Measurements from ENCODE around the gene RPS27L. TPM values are rescaled to one million over a fixed set of nuclear protein-coding genes. Genes with fewer than 3 reads are reported as not detected.

RPS27L gene
- total and polyA plus RNA-seq, 2 of the 8 experiments (the other 6 are each of a cell fraction or from before 2014, with no cell fraction given), result 115 to 143 TPM

GRCh38 chr15:63188926-63189871, 31.9 kb upstream of the RPS27L start, which contains the start of gene RAB8B:
Gene RAB8B, plus strand, starts transcription at chr15:63189606. Its CDS starts 19 bp downstream, at chr15:63189625.
- Histone ChIP-seq H2BK120ac (replicated peaks; ENCODE audit: low read depth, low read length) (no peak within 1 kb of the TSS), H3K56ac (replicated peaks; ENCODE audit: insufficient read length, low read depth, low read length) (peak within 1 kb of the TSS; percentile 77), H4K8ac (ENCODE audit: extremely low read depth, insufficient read depth, low read length) (peak within 1 kb of the TSS; percentile 85; the same call in 1 of the 2 replicates), H4K20me1 (replicated peaks in 1 of 2; ENCODE audit: control insufficient read depth in 1 of 2, insufficient read depth in 2 of 2, low read length in 2 of 2) (peaks cover 0 to 2% of the 10 kb centered on the region in 2 experiments), H3K9ac (replicated peaks in 1 of 4; ENCODE audit: extremely low read depth in 1 of 4, low read depth in 3 of 4, low read length in 3 of 4) (peak within 1 kb of the TSS; percentile 37 to 75 (median 74)), H2AK5ac (ENCODE audit: low read depth, low read length) (no peak within 1 kb of the TSS), H2BK15ac (ENCODE audit: low read length) (no peak within 1 kb of the TSS), H2BK12ac (ENCODE audit: low read depth, low read length) (no peak within 1 kb of the TSS), H3K27ac (ENCODE audit: low read depth, low read length) (peak within 1 kb of the TSS; percentile 51), H3K9me3 (ENCODE audit: insufficient read depth in 2 of 2, low read depth in 1 of 2, low read length in 1 of 2) (no peaks in the 10 kb centered on the region), H4K91ac (replicated peaks; ENCODE audit: insufficient read length, low read length) (peak within 1 kb of the TSS; percentile 80), H4K5ac (ENCODE audit: insufficient read length, low read depth, low read length) (peak within 1 kb of the TSS; percentile 97), H3K27me3 (replicated peaks in 1 of 4; ENCODE audit: control insufficient read depth in 3 of 4, extremely low read depth in 1 of 4, insufficient read depth in 3 of 4, low read length in 3 of 4) (no peaks in the 10 kb centered on the region), H3K4me3 (ENCODE audit: extremely low read depth in 1 of 4, insufficient read depth in 2 of 4, low read depth in 3 of 4, low read length in 4 of 4) (peak within 1 kb of the TSS; percentile 72 to 96 (median 79)), H3K79me1 (ENCODE audit: low read depth, low read length) (no peaks in the 10 kb centered on the region; the same call in 1 of the 2 replicates), H3K4ac (replicated peaks; ENCODE audit: insufficient read length, low read depth, low read length) (no peak within 1 kb of the TSS), H2AFZ (ENCODE audit: low read length) (peak within 1 kb of the TSS; percentile 87), H3K79me2 (ENCODE audit: control insufficient read depth in 1 of 2, insufficient read depth in 2 of 2, low read length in 2 of 2) (peaks cover 6 to 43% of the 10 kb centered on the region in 2 experiments), H3K4me1 (replicated peaks in 1 of 4; ENCODE audit: control insufficient read depth in 3 of 4, insufficient read depth in 4 of 4, low read length in 3 of 4) (peaks cover 0 to 2% (median 0%) of the 10 kb centered on the region in 4 experiments; a peak in 2 of 7 replicates), H2BK20ac (ENCODE audit: low read length) (no peak within 1 kb of the TSS), H3K18ac (ENCODE audit: extremely low read depth, low read length) (peak within 1 kb of the TSS; percentile 93), H3K4me2 (ENCODE audit: insufficient read depth in 1 of 2, low read depth in 2 of 2, low read length in 2 of 2) (peak within 1 kb of the TSS; percentile 90 to 99), H3K23me2 (ENCODE audit: low read depth, low read length) (peaks cover 6% of the 10 kb centered on the region; the same call in 1 of the 2 replicates), H3K36me3 (ENCODE audit: control insufficient read depth in 2 of 4, insufficient read depth in 4 of 4, low read length in 3 of 4) (no peaks in the 10 kb centered on the region), H3K23ac (ENCODE audit: insufficient read length) (no peak within 1 kb of the TSS), H3K14ac (ENCODE audit: insufficient read length) (peak within 1 kb of the TSS; percentile 55), H2BK5ac (ENCODE audit: low read depth, low read length) (peak within 1 kb of the TSS; percentile 29; the same call in 1 of the 2 replicates)
- DNase-seq (ENCODE audit: low read depth in 1 of 2, low spot score in 2 of 2) (peak; percentile 86 to 98), FAIRE-seq (no peak)
- CTCF ChIA-PET (ENCODE audit: partially characterized antibody), result interaction anchor here (0.9 to 1.2 kb wide), 2 partner anchors 13 to 16 kb away, joined by 3 to 4 read pairs; no protein-coding TSS in a partner anchor
- WGBS, 2 experiments (ENCODE audit: extremely low coverage in 1 of 2, insufficient coverage in 1 of 2, insufficient read length in 1 of 2, insufficient replicate concordance in 2 of 2, low coverage in 1 of 2, low lambda C conversion rate in 2 of 2, missing lambda C conversion rate in 1 of 2), result 1% methylated on average over 20 of the region's 77 CpGs; no CpG with 5 or more reads in 1 of the 2 experiments
- POLR2A ChIA-PET (ENCODE audit: partially characterized antibody), result interaction anchor here (0.6 to 1.8 kb wide), 7 partner anchors 8 to 142 kb away, joined by 3 to 6 read pairs (median 3); no protein-coding TSS in a partner anchor
- TF ChIP-seq MAFK (IDR thresholded peaks at IDR 0.05; ENCODE audit: low read depth, low read length) (no peak), CREB1 (IDR thresholded peaks at IDR 0.05) (peak; percentile 97), TEAD4 (IDR thresholded peaks at IDR 0.05; ENCODE audit: low read depth, low read length) (no peak), KDM1A (IDR thresholded peaks at IDR 0.05; ENCODE audit: borderline replicate concordance, low read length) (no peak), KDM4A (IDR thresholded peaks at IDR 0.05; ENCODE audit: low read depth, low read length, severe bottlenecking) (peak; percentile 77), SIN3A (conservative IDR thresholded peaks at IDR 0.05 in 1 of 2, IDR thresholded peaks at IDR 0.05 in 1 of 2; ENCODE audit: low read depth in 1 of 2, low read length in 2 of 2) (peak in 1 of 2 experiments; percentile 83; a peak in 2 of 4 replicates)

Data from H1 (cell line).